OCI-LY3 (cell line): ENCODE results near the gene NR0B2.

ENCODE experiments used
- H2AFZ ChIP-seq: fragments of 200-600, 300-600 bp; shearing (Covaris generic); 2 replicates; pipeline ENCODE4 v1.6.0; 2014; ENCODE audit warnings: antibody characterized with exemption, low read depth, low read length
- H3K27ac ChIP-seq: fragments of 200-600, 300-600 bp; sonication (generic); 2 replicates; pipeline ENCODE4 v1.5.1; 2014; ENCODE audit warnings: mild to moderate bottlenecking, low read length, moderate library complexity, mixed read lengths
- H3K27me3 ChIP-seq: fragments of 200-600, 300-600 bp; sonication (generic); 2 replicates; pipeline ENCODE4 v1.6.1; 2014; ENCODE audit warnings: low read depth, low read length, mixed read lengths
- H3K36me3 ChIP-seq: fragments of 200-600, 300-600 bp; sonication (generic); replicated peaks from 2 replicates; pipeline ENCODE3; 2014; ENCODE audit warnings: low read depth, low read length, mixed read lengths
- H3K4me1 ChIP-seq: fragments of 300-600, 200-600 bp; sonication (generic); 2 replicates; pipeline ENCODE4 v1.6.1; 2014; ENCODE audit warnings: low read length, mixed read lengths
- H3K4me2 ChIP-seq: fragments of 200-600, 300-600 bp; sonication (generic); 2 replicates; pipeline ENCODE4 v1.6.1; 2014; ENCODE audit warnings: low read length, mixed read lengths
- H3K4me3 ChIP-seq: fragments of 300-600, 200-600 bp; sonication (generic); 2 replicates; pipeline ENCODE4 v1.5.1; 2014; ENCODE audit warnings: antibody characterized with exemption, mild to moderate bottlenecking, low read length, moderate library complexity
- H3K79me2 ChIP-seq: fragments of 300-600, 200-600 bp; shearing (Covaris generic); 2 replicates; pipeline ENCODE4 v1.6.1; 2014; ENCODE audit warnings: mild to moderate bottlenecking, low read length, mixed read lengths
- H3K9ac ChIP-seq: fragments of 300-600, 200-600 bp; shearing (Covaris generic); 2 replicates; pipeline ENCODE4 v1.6.0; 2014; ENCODE audit warnings: mild to moderate bottlenecking, low read length, moderate library complexity
- H3K9me3 ChIP-seq: fragments of 200-600, 300-600 bp; shearing (Covaris generic); 2 replicates; pipeline ENCODE4 v1.6.1; 2014; ENCODE audit warnings: low read length, mixed read lengths; ENCODE audit not compliant: insufficient read depth
- H4K20me1 ChIP-seq: fragments of 200-600, 300-600 bp; sonication (generic); 2 replicates; pipeline ENCODE4 v1.6.1; 2016; ENCODE audit warnings: low read length, mixed read lengths; ENCODE audit not compliant: insufficient read depth
- EZH2phosphoT487 ChIP-seq: fragments of 200-600 bp; shearing (Covaris generic); IDR thresholded peaks from 2 replicates; pipeline ENCODE4 v1.6.1; 2018; ENCODE audit warnings: antibody characterized with exemption, mixed run types, low read depth
- TF ChIP-seq, protein P1 (sequence below): fragments of 200-600, 300-600 bp; sonication (generic); IDR thresholded peaks from 2 replicates; pipeline ENCODE4 v1.5.1; 2014; ENCODE audit warnings: antibody characterized with exemption, low read length, low read depth

The NR0B2 gene

DNA sequence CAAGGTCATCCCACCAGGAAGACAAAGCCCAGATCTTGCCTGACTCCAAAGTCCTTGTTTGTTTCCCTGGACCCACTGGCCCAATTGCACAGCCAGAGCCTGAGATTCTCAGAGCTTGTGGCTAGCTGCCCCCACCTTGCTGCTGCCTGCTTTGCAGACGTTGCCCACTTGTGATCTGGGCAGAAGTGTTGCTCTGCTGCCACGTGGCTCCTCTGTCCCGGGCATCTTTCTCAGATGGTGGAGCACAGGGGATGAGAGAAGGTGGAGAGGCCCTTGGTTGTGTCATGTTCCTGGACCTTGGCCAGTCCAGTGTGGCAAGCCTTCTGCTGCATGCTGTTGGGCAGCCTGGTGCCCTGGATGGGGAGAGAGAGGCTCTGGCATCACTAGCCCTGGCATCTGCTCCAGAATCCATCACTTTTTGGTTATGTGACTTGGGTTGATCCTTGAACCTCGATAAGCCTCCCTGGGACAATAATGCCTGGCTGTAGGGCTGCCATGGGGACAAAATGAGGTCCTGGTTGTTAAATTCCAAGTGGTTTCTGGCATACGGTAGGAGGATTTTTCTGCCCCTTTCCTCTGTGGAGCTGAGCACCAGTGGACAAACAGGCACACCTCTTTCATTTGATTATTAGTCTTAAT is 1.5 kb upstream of the NR0B2 start:
- TF ChIP-seq, protein P1, sequence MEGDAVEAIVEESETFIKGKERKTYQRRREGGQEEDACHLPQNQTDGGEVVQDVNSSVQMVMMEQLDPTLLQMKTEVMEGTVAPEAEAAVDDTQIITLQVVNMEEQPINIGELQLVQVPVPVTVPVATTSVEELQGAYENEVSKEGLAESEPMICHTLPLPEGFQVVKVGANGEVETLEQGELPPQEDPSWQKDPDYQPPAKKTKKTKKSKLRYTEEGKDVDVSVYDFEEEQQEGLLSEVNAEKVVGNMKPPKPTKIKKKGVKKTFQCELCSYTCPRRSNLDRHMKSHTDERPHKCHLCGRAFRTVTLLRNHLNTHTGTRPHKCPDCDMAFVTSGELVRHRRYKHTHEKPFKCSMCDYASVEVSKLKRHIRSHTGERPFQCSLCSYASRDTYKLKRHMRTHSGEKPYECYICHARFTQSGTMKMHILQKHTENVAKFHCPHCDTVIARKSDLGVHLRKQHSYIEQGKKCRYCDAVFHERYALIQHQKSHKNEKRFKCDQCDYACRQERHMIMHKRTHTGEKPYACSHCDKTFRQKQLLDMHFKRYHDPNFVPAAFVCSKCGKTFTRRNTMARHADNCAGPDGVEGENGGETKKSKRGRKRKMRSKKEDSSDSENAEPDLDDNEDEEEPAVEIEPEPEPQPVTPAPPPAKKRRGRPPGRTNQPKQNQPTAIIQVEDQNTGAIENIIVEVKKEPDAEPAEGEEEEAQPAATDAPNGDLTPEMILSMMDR = no peak
- no peak for TF ChIP-seq EZH2phosphoT487
- no peaks in the 10 kb centered on the region for H3K9me3 ChIP-seq
- no peak overlapping the region for H3K4me2 ChIP-seq
- no peak overlapping the region for H3K27ac ChIP-seq
- H4K20me1 ChIP-seq = no peaks in the 10 kb centered on the region
- no peak overlapping the region for H3K9ac ChIP-seq
- H3K79me2 ChIP-seq = no peaks in the 10 kb centered on the region
- no peak overlapping the region for H3K4me3 ChIP-seq
- no peaks in the 10 kb centered on the region for H3K27me3 ChIP-seq
- no peaks in the 10 kb centered on the region for H3K4me1 ChIP-seq
- no peaks in the 10 kb centered on the region for H3K36me3 ChIP-seq
- H2AFZ ChIP-seq = no peak overlapping the region; the same call in 1 of the 2 replicates

DNA sequence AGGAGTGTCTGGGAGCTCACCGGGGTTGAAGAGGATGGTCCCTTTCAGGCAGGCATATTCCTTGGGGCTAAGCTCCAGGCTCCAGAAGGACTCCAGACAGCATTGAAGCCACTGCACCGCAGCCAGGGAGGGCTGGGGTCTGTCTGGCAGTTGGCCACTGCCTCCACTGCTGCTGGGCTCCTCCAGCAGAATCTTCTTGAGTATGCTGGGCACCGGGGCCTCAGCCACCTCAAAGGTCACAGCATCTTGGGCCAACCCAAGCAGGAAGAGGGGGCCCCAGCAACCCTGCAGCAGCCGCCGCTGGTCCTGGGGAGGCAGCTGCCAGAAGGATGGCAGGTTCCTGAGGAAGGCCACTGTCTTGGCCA is 404 bp downstream of the NR0B2 start:
- Histone ChIP-seq H3K9ac (no peak overlapping the region), H4K20me1 (no peaks in the 10 kb centered on the region), H3K4me2 (no peak overlapping the region), H3K36me3 (no peaks in the 10 kb centered on the region), H3K4me1 (no peaks in the 10 kb centered on the region), H3K27me3 (no peaks in the 10 kb centered on the region), H2AFZ (no peak overlapping the region), H3K27ac (no peak overlapping the region), H3K9me3 (no peaks in the 10 kb centered on the region), H3K4me3 (no peak overlapping the region), H3K79me2 (no peaks in the 10 kb centered on the region)
- TF ChIP-seq, protein P1 = no peak
- TF ChIP-seq EZH2phosphoT487 = no peak

DNA sequence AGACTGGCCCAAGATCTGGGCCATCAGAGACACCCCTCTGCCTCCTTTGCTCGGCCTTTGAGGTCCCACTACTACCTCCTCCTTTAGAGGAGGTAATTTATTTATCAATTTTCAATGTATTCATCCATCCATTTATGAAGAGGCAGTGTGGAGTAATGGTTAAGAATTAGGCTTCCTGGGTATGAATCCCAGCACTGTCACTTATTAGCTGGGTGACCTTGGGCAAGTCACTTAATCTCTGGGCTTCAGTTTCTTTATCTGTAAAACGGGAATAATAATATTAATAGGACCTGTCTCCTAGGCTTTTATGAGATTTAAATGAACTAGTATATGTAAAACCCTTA is 1.7 kb downstream of the NR0B2 start:
- Histone ChIP-seq H3K9ac (no peak overlapping the region), H3K9me3 (no peaks in the 10 kb centered on the region)

DNA sequence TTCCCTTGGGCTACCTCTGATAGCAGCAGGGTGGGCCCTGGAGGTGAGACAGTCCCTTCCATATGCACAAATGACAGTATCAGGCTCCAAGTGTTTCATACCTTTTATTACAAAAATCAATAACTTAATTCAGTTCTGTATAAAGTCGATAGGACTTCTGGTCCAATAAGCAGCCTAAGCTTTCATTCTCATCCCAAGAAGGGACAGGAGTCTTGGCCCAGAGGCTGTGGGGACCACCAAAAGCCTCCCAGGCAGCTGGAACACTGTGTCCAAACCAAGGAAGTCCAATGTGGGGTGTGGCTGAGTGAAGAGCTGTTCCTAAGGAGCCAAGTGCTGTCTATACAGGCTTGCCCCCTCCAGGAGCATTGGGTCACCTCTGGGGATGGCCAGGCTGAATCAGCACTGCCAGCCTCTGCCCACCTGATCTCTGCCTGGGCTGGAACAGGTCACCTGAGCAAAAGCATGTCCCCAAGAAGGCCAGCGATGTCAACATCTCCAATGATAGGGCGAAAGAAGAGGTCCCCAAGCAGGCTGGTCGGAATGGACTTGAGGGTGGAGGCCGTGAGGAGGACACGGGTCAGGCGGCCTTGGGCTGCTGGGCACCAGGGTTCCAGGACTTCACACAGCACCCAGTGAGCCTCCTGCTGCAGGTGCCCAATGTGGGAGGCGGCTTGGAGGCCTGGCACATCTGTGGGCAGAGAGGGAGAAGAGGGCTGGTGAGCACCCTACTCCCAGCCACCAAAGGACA is 2.2 kb downstream of the NR0B2 start:
- no peak overlapping the region for H3K4me3 ChIP-seq
- H3K9ac ChIP-seq = no peak overlapping the region
- H4K20me1 ChIP-seq = no peaks in the 10 kb centered on the region
- no peaks in the 10 kb centered on the region for H3K4me1 ChIP-seq
- H3K4me2 ChIP-seq = no peak overlapping the region
- no peaks in the 10 kb centered on the region for H3K9me3 ChIP-seq
- H2AFZ ChIP-seq = no peak overlapping the region
- H3K27me3 ChIP-seq = no peaks in the 10 kb centered on the region
- no peaks in the 10 kb centered on the region for H3K79me2 ChIP-seq
- no peak overlapping the region for H3K27ac ChIP-seq
- H3K36me3 ChIP-seq = no peaks in the 10 kb centered on the region
- TF ChIP-seq, protein P1 = no peak

More for the DNA sequence above, 1.7 kb downstream of the NR0B2 start:
- no peak for TF ChIP-seq EZH2phosphoT487
- TF ChIP-seq, protein P1 = no peak
- Histone ChIP-seq H4K20me1 (no peaks in the 10 kb centered on the region), H3K4me2 (no peak overlapping the region), H3K36me3 (no peaks in the 10 kb centered on the region), H3K27ac (no peak overlapping the region), H3K4me1 (no peaks in the 10 kb centered on the region), H2AFZ (no peak overlapping the region), H3K79me2 (no peaks in the 10 kb centered on the region), H3K4me3 (no peak overlapping the region), H3K27me3 (no peaks in the 10 kb centered on the region)
